ENCODE data around the gene AKAP13.

DNA sequence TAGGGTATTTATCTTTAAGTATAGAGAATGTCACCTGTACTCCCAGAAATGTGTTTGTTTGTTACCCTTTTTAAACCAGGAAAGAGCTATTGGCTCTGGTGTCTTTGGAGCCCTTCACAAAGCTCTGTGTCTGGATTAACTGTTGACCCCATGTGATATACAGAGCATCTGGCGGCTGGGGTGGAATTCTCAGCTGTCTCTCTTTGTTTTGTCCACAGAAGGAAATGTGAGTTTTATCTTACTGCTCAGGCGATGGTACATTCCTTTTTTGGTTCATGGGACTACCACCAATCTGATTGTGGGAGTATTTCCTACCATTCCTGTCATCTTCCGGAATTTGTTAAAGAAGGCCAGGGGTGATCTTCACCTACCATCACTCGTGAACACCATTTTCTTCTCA, 120.3 kb downstream of the AKAP13 start:
- TF ChIP-seq, protein P1, sequence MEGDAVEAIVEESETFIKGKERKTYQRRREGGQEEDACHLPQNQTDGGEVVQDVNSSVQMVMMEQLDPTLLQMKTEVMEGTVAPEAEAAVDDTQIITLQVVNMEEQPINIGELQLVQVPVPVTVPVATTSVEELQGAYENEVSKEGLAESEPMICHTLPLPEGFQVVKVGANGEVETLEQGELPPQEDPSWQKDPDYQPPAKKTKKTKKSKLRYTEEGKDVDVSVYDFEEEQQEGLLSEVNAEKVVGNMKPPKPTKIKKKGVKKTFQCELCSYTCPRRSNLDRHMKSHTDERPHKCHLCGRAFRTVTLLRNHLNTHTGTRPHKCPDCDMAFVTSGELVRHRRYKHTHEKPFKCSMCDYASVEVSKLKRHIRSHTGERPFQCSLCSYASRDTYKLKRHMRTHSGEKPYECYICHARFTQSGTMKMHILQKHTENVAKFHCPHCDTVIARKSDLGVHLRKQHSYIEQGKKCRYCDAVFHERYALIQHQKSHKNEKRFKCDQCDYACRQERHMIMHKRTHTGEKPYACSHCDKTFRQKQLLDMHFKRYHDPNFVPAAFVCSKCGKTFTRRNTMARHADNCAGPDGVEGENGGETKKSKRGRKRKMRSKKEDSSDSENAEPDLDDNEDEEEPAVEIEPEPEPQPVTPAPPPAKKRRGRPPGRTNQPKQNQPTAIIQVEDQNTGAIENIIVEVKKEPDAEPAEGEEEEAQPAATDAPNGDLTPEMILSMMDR (IDR thresholded peaks at IDR 0.05), result no peak
- no peak for TF ChIP-seq POLR2A (IDR thresholded peaks at IDR 0.05)

Data from testis (tissue), 2 donors.